ENCODE data around the gene CYP39A1.

DNA sequence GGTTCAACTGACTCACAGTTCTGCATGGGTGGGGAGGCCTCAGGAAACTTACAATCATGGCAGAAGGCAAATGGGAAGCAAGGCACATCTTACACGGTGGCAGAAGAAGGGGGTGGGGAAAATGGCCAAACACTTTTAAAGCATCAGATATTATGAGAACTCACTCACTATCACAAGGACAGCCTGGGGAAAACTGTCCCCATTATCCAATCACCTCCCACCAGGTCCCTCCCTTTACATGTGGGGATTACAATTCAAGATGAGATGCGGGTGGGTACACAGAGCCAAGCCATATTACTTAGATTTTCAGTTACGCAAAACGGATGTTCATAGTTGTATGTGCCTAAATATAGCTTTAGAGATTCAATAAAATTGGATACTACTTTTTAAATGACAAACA is 25.6 kb downstream of the CYP39A1 start:
- TF ChIP-seq GATA3 (IDR thresholded peaks at IDR 0.05; ENCODE audit: low read depth, low read length) (no peak), GATA2 (IDR thresholded peaks at IDR 0.05; ENCODE audit: low read depth, low read length) (no peak)

All from SH-SY5Y (cell line).